ENCODE results near the gene TM6SF1.

GRCh38 chr15:83065431-83065830, 42.0 kb upstream of the TM6SF1 start:
- TF ChIP-seq CTCF (IDR thresholded peaks at IDR 0.05; ENCODE audit: insufficient read depth, low read length, poor library complexity, severe bottlenecking) (no peak), EZH2phosphoT487 (conservative IDR thresholded peaks at IDR 0.05; ENCODE audit: low read length) (no peak)

All from SU-DHL-6 (cell line).